ENCODE measurements around the gene UPK1A. TPM values are rescaled to one million over a fixed set of nuclear protein-coding genes. Genes with fewer than 3 reads are reported as not detected.
A peak's percentile ranks its signal among the peaks of the same experiment; 100 is the strongest.
"Not testable (repeated sequence)": the region's sequence is repeated elsewhere in the genome, so short reads cannot be mapped to it uniquely, and the experiment has no call there.

Gene UPK1A
- total RNA-seq, 1 experiment from 2014 or later, result 0.17 TPM

DNA sequence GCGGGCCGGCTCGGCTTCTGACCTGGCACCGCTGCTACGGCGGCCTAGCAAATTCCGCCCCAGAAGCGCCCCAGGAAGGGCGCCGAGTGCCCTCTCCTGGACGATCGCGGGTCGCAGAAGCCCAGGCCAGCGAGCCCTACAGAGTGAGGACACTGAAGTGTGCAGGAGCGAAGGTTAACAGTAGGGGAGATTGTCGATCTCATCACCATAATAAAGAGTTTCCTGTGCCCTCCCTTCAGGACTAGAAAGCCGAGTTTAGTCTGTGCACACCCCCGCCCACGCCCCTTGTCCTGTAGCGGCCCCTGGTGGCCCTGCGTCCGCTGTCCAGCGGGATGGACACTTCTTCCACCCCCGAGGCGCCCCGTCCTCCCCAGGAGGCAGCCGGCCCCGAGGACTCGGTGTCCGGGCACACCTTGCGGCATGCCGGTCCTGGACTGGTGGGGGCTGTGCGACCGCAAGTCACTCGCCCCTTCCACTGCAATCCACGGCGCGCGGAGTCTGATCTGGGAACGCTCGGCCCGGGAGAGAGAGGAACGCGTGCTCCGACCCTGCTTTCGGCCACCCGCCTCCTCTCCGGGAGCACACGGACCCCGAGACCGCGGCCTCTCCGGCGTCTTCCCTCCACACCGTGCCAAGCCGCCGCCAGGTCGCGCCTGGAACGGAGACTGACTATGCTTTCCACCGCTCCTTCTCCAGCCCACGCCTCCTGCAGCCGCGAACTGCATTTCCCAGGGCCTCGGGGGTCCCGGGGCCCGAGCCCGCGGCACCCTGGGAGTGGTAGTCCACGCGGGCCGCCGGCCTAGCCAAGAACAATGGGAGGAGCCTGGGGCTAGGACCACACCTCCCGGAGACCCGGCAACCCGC is 50.7 kb downstream of the UPK1A start:
- peak; percentile 84 for DNase-seq (ENCODE audit: low read depth)

DNA sequence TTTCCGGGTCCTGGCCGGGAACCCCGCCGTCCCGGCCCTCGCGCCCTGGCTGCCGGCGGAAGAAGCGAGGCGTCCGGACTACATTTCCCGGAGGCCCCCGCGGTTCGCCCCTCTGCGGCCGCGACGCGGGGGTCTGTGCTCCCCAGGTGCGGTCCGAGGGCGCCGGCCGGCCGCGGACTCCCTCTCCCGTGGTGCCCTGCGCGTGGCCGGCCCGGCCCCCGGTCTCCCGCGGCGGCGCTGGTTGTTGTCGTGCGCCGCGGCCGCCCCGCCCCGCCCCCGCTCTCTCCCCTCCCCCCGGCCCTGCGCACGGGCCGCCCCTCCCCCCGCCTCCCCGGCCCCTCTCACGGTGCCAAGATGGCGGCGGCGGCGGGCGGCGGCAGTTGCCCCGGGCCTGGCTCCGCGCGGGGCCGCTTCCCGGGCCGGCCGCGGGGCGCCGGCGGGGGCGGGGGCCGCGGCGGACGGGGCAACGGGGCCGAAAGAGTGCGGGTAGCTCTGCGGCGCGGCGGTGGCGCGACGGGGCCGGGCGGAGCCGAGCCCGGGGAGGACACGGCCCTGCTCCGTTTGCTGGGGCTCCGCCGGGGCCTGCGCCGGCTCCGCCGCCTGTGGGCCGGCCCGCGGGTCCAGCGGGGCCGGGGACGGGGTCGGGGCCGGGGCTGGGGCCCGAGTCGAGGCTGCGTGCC is 51.5 kb downstream of the UPK1A start, which contains the start of gene KMT2B:
Gene KMT2B (plus strand): TSS at position 339 of the 680 bp plus-strand sequence. CDS start 16 bp downstream, at position 355.
- peak; percentile 93 for DNase-seq (ENCODE audit: low read depth)

DNA sequence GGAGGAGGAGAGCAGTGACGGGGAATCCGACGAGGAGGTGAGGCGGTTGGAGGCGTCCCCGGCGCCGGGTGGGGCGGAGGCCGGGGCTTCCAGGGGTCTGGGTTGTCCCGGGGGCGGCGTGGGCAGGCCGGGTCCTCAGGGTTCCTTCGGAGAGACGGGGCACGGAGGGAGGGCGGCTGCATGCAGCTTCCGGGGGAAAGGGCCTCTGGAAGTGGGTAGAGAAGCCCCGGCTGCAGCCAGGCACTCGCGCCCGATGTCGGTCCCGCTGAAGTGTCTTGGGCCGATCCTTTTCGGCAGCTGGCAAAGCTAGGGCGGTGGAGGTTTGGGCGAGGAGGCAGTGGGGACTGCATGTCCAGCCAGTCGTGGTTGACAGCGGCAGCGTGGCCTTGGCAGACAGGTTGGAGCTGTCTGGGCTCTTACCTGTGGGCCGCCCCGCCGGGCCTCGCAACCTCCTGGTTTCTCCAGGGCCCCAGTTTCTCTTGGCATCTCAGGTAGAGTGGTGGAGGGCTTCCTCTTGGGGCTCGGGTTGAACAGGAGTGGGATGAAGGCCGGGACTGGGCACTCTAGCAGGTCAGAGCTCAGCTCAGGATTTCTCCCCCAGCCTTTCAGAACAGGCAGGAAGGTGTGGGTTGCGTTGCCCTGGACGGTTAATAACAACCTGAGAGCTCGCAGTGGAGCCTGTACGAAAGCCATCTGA is 52.2 kb downstream of the UPK1A start:
- peak; percentile 12 for DNase-seq (ENCODE audit: low read depth)

- DNase-seq (ENCODE audit: low read depth), result no peak
These were observed 53.3 kb downstream of the UPK1A start for GRCh38 chr19:35719402-35720162.

- DNase-seq (ENCODE audit: low read depth), result no peak
These were observed 53.8 kb downstream of the UPK1A start for GRCh38 chr19:35720163-35720524.

- DNase-seq (ENCODE audit: low read depth), result no peak
These were observed 54.3 kb downstream of the UPK1A start for GRCh38 chr19:35720648-35721047.

GRCh38 chr19:35721374-35721773 is 55.1 kb downstream of the UPK1A start:
- DNase-seq (ENCODE audit: low read depth), result no peak

DNA sequence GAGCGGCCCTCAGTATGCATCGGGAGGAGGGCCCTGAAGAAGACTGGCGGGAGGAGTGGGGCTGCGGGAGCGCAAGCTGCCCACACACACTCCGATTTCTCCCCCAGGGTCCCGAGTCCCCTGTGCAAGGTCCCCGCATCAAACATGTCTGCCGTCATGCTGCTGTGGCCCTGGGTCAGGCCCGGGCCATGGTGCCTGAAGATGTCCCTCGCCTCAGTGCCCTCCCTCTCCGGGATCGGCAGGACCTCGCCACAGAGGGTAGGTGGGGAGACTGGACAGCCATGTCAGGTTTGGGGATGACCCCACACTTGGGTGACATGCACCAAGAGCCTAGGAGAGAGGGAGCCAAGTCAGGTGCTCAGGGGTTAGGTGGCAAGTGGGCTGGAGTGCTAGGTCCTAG is 56.1 kb downstream of the UPK1A start:
- no peak for DNase-seq (ENCODE audit: low read depth)

GRCh38 chr19:35722897-35723296 is 56.6 kb downstream of the UPK1A start:
- no peak for DNase-seq (ENCODE audit: low read depth)

DNA sequence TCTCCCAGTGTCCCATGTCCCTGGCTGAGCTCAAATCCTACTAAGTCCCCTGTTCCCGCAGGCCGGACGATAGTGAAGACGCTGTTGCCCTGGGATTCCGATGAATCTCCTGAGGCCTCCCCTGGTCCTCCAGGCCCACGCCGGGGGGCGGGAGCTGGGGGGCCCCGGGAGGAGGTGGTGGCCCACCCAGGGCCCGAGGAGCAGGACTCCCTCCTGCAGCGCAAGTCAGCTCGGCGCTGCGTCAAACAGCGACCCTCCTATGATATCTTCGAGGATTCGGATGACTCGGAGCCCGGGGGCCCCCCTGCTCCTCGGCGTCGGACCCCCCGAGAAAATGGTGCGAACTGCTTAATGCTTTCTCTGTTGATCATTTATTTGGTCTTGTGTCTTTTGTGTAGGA is 57.4 kb downstream of the UPK1A start:
- no peak for DNase-seq (ENCODE audit: low read depth)

GRCh38 chr19:35724132-35724531 is 57.8 kb downstream of the UPK1A start:
- not testable (repeated sequence) for DNase-seq (ENCODE audit: low read depth)

DNA sequence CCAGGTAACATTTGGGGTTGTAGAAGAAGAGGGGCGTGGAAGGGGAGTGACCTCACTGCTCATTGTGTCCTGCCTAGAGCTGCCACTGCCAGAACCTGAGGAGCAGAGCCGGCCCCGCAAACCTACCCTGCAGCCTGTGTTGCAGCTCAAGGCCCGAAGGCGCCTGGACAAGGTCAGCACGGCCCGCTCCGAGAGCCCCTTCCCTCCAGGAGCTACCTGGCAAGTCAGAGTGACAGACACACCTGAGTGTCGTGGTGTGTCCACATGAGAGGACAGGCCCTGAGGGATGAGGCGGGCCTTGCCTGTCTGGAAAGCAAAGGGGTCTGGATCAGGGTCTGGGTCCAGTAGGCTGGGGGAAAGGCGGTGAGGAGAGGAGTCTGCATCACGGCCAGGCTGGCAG is 58.2 kb downstream of the UPK1A start:
- no peak for DNase-seq (ENCODE audit: low read depth)

DNA sequence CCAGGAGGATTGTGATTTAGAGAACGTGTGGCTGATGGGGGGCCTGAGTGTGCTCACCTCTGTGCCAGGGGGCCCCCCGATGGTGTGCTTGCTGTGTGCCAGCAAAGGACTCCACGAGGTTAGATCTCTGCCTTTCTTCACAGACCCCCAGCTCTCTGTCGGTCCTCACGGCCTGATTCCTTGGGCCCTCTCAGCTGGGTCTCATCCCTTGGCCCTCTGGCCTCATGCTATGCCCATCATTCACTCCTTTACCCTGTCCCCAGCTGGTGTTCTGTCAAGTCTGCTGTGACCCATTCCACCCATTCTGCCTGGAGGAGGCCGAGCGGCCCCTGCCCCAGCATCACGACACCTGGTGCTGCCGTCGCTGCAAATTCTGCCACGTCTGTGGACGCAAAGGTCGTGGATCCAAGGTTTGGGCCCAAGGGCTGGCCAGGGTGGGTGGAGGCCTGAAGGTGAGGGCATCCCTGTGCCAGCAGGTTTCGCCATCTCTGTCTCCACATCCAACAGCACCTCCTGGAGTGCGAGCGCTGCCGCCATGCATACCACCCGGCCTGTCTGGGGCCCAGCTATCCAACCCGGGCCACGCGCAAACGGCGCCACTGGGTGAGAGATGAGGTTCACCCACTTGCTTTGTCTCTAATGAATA is 59.0 kb downstream of the UPK1A start:
- no peak for DNase-seq (ENCODE audit: low read depth)

GRCh38 chr19:35727053-35727955 is 61.0 kb downstream of the UPK1A start:
- no peak for DNase-seq (ENCODE audit: low read depth)

Other genes with a start within 250 kb of the UPK1A start
- not detected in 2 replicates for gene FFAR2, start 218.3 kb upstream of the UPK1A start, total RNA-seq (2014; rRNA removed)
- gene KRTDAP, start 176.1 kb upstream of the UPK1A start, total RNA-seq (2014; rRNA removed), result not detected in 2 replicates
- 0.29 and 1.1 TPM in 2 replicates for gene DMKN, start 152.9 kb upstream of the UPK1A start, total RNA-seq (2014; rRNA removed)
- 0.77 TPM in 1 of 2 replicates, not detected in the other for gene SBSN, start 138.2 kb upstream of the UPK1A start, total RNA-seq (2014; rRNA removed)
- not detected in 2 replicates for gene GAPDHS, start 133.1 kb upstream of the UPK1A start, total RNA-seq (2014; rRNA removed)
- 106 and 114 TPM in 2 replicates for gene TMEM147, start 120.9 kb upstream of the UPK1A start, total RNA-seq (2014; rRNA removed)
- not detected in 2 replicates for gene ATP4A, start 102.9 kb upstream of the UPK1A start, total RNA-seq (2014; rRNA removed)
- gene PMIS2, start 80.3 kb upstream of the UPK1A start, total RNA-seq (2014; rRNA removed), result not detected in 2 replicates
- 17.4 and 21.0 TPM in 2 replicates for gene HAUS5, start 53.8 kb upstream of the UPK1A start, total RNA-seq (2014; rRNA removed)
- 101 and 103 TPM in 2 replicates for gene RBM42, start 37.5 kb upstream of the UPK1A start, total RNA-seq (2014; rRNA removed)
- 0.46 and 1.5 TPM in 2 replicates for gene ETV2, start 24.8 kb upstream of the UPK1A start, total RNA-seq (2014; rRNA removed)
- gene COX6B1, start 18.2 kb upstream of the UPK1A start, total RNA-seq (2014; rRNA removed), result 383 and 482 TPM in 2 replicates
- not detected in 2 replicates for gene ZBTB32, start 38.0 kb downstream of the UPK1A start, total RNA-seq (2014; rRNA removed)
- gene KMT2B, start 51.5 kb downstream of the UPK1A start, total RNA-seq (2014; rRNA removed), result 9.8 and 10.8 TPM in 2 replicates
- gene IGFLR1, start 75.9 kb downstream of the UPK1A start, total RNA-seq (2014; rRNA removed), result 5.1 and 11.7 TPM in 2 replicates
- gene U2AF1L4, start 78.9 kb downstream of the UPK1A start, total RNA-seq (2014; rRNA removed), result 12.2 and 12.4 TPM in 2 replicates
- 35.2 and 35.6 TPM in 2 replicates for gene PSENEN, start 79.1 kb downstream of the UPK1A start, total RNA-seq (2014; rRNA removed)
- 16.9 and 18.7 TPM in 2 replicates for gene LIN37, start 82.1 kb downstream of the UPK1A start, total RNA-seq (2014; rRNA removed)
- 0.29 TPM in 1 of 2 replicates, not detected in the other for gene HSPB6, start 90.5 kb downstream of the UPK1A start, total RNA-seq (2014; rRNA removed)
- 7.2 and 8.2 TPM in 2 replicates for gene PROSER3, start 91.7 kb downstream of the UPK1A start, total RNA-seq (2014; rRNA removed)
- gene ARHGAP33, start 109.0 kb downstream of the UPK1A start, total RNA-seq (2014; rRNA removed), result 6.4 and 6.6 TPM in 2 replicates
- gene PRODH2, start 146.3 kb downstream of the UPK1A start, total RNA-seq (2014; rRNA removed), result not detected in 2 replicates
- not detected in 2 replicates for gene NPHS1, start 186.0 kb downstream of the UPK1A start, total RNA-seq (2014; rRNA removed)
- gene KIRREL2, start 190.4 kb downstream of the UPK1A start, total RNA-seq (2014; rRNA removed), result not detected in 2 replicates
- 38.3 and 47.1 TPM in 2 replicates for gene APLP1, start 202.1 kb downstream of the UPK1A start, total RNA-seq (2014; rRNA removed)
- gene NFKBID, start 234.0 kb downstream of the UPK1A start, total RNA-seq (2014; rRNA removed), result 2.8 and 3.3 TPM in 2 replicates
- not detected in 2 replicates for gene HCST, start 236.0 kb downstream of the UPK1A start, total RNA-seq (2014; rRNA removed)
- not detected in 2 replicates for gene TYROBP, start 241.8 kb downstream of the UPK1A start, total RNA-seq (2014; rRNA removed)

Data from LHCN-M2 (cell line).